Measurements from ENCODE around the gene UBE2J2. TPM values are rescaled to one million over a fixed set of nuclear protein-coding genes. Genes with fewer than 3 reads are reported as not detected.

Gene UBE2J2
- total and polyA plus RNA-seq, 2 of the 4 experiments (the other 2 are of a cell fraction) = 20.6 to 67.5 TPM

DNA sequence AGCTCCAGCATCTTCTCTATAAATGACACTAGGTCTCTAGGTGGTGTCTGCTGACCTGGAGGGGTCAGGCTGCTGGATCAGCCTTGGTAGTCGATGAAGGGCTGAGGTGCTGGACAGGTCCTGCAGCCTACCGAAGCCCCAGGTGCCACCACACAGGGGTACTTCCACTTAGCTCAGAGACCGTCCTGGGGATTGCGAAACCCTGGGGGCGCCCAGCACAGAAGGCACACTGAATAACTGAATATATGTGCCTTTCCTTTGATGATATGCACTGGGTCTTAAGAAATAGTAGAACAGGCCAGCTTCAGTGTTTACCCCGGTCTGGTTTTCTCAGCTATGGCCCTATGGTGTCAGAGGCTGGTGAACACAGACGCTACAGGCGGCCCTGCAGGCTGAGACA is 10.9 kb downstream of the UBE2J2 start:
- peak overlapping the region; percentile 52; the same call in 1 of the 2 replicates for H3K23ac ChIP-seq (ENCODE audit: low read depth, low read length)
- H3K56ac ChIP-seq (ENCODE audit: extremely low read depth, insufficient read depth, low read length) = peak overlapping the region; percentile 53; the same call in 1 of the 2 replicates
- intact Hi-C loops (cut with micrococcal nuclease) = loop anchor here (1.0 kb wide), 1 partner anchor 25 kb away; no protein-coding TSS in a partner anchor
- H4K91ac ChIP-seq (ENCODE audit: insufficient read depth, low read depth, low read length) = peak overlapping the region; percentile 85
- peaks cover 29% of the 10 kb centered on the region for H3K9me1 ChIP-seq (ENCODE audit: insufficient read depth, low read length)
- POLR2A ChIA-PET (ENCODE audit: unreplicated experiment) = no interaction called here
- peak overlapping the region; percentile 100 for H2BK5ac ChIP-seq (ENCODE audit: low read depth, low read length, poor library complexity, severe bottlenecking)
- H2BK120ac ChIP-seq (ENCODE audit: low read depth, low read length) = peak overlapping the region; percentile 99
- no TSS peak for BruUV-seq (replicated peaks)
- CTCF ChIA-PET = no interaction called here
- WGBS, 2 experiments (ENCODE audit: extremely low coverage in 2 of 2, insufficient read length in 1 of 2) = 100% methylated on average over 1 of the region's 8 CpGs; no CpG with 5 or more reads in 1 of the 2 experiments
- H3K9ac ChIP-seq (ENCODE audit: low read depth, low read length) = peak overlapping the region; percentile 36; the same call in 1 of the 2 replicates
- H2BK20ac ChIP-seq (ENCODE audit: low read depth, low read length) = peak overlapping the region; percentile 63
- H3K18ac ChIP-seq (ENCODE audit: low read depth, low read length) = peak overlapping the region; percentile 75
- dilution Hi-C loops (cut with HindIII; ENCODE audit: low sequenced_read_pairs, unreplicated experiment) = no loop called here
- peak overlapping the region; percentile 98 for H3K27ac ChIP-seq (ENCODE audit: insufficient read depth, low read length)
- peaks cover 57% of the 10 kb centered on the region for H3K36me3 ChIP-seq (ENCODE audit: control insufficient read depth, insufficient read depth, low read length)
- ATAC-seq (ENCODE audit: low read depth) (no peak), DNase-seq (no peak)
- peaks cover 30 to 73% of the 10 kb centered on the region in 2 experiments for H3K79me1 ChIP-seq (ENCODE audit: low read depth in 1 of 2, low read length in 2 of 2)
- peaks cover 40% of the 10 kb centered on the region for H3K4me1 ChIP-seq (ENCODE audit: control insufficient read depth, insufficient read depth, low read length)
- H3K14ac ChIP-seq (replicated peaks; ENCODE audit: low read depth, low read length) = peak overlapping the region; percentile 35
- H3K27me3 ChIP-seq (ENCODE audit: control insufficient read depth, insufficient read depth, low read length) = no peaks in the 10 kb centered on the region
- in situ Hi-C loops (cut with MboI; ENCODE audit: low sequenced_read_pairs) = no loop called here
- H3K4ac ChIP-seq (ENCODE audit: low read depth, low read length) = peak overlapping the region; percentile 97
- H3K4me2 ChIP-seq (ENCODE audit: low read depth, low read length) = no peak overlapping the region
- peak; percentile 86 for TF ChIP-seq CEBPB (IDR thresholded peaks at IDR 0.05; ENCODE audit: low read depth, low read length)
- no peak for TF ChIP-seq POLR2A (IDR thresholded peaks at IDR 0.05; ENCODE audit: low read depth, low read length)
- no peak for TF ChIP-seq NFE2L2 (IDR thresholded peaks at IDR 0.05; ENCODE audit: low read depth, low read length)
- no peak overlapping the region for H2AK9ac ChIP-seq (replicated peaks; ENCODE audit: low read depth, low read length, poor library complexity)
- H3K4me3 ChIP-seq (ENCODE audit: insufficient read depth, low read depth, low read length) = no peak overlapping the region
- H3K9me3 ChIP-seq (ENCODE audit: control insufficient read depth, insufficient read depth, low read length) = no peaks in the 10 kb centered on the region
- H2AK5ac ChIP-seq (ENCODE audit: low read depth, low read length) = peak overlapping the region; percentile 85
- H2BK15ac ChIP-seq (ENCODE audit: low read depth, low read length) = peak overlapping the region; percentile 16; the same call in 2 of the 3 replicates
- peak overlapping the region; percentile 43 to 97; a peak in 3 of 4 replicates for H4K8ac ChIP-seq (ENCODE audit: low read depth in 2 of 2, low read length in 2 of 2)
- peaks cover 13% of the 10 kb centered on the region for H4K20me1 ChIP-seq (ENCODE audit: insufficient read depth, low read length)
- H4K5ac ChIP-seq (ENCODE audit: low read depth, low read length) = peak overlapping the region; percentile 59; the same call in 1 of the 2 replicates
- no peak overlapping the region for H2AFZ ChIP-seq (replicated peaks; ENCODE audit: low read length, poor library complexity)

All from IMR-90 (cell line).